NCI-H69 (cell line): Measurements from ENCODE around the gene SNX9.
A peak's percentile ranks its signal among the peaks of the same experiment; 100 is the strongest.
"Not testable (repeated sequence)": the region's sequence is repeated elsewhere in the genome, so short reads cannot be mapped to it uniquely, and the experiment has no call there.

Source experiments
- DNase-seq: peaks from one replicate; lab custom pipeline; 2025; lab: John Stamatoyannopoulos, UW

SNX9 gene

GRCh38 chr6:157831424-157832249 is 8.6 kb downstream of the SNX9 start:
- DNase-seq = peak; percentile 91

- peak; percentile 41 for DNase-seq
These were observed 9.4 kb downstream of the SNX9 start for GRCh38 chr6:157832250-157832967.

GRCh38 chr6:157834549-157834948 is 11.5 kb downstream of the SNX9 start:
- no peak for DNase-seq

- DNase-seq = no peak
These were observed 15.8 kb downstream of the SNX9 start for GRCh38 chr6:157838718-157839430.

GRCh38 chr6:157839606-157840005 is 16.6 kb downstream of the SNX9 start:
- no peak for DNase-seq

- DNase-seq = no peak
These were observed 17.2 kb downstream of the SNX9 start for GRCh38 chr6:157840261-157840660.

GRCh38 chr6:157840776-157841175 is 17.7 kb downstream of the SNX9 start:
- DNase-seq = no peak

- peak; percentile 52 for DNase-seq
These were observed 18.3 kb downstream of the SNX9 start for GRCh38 chr6:157841211-157841840.

- no peak for DNase-seq
These were observed 19.2 kb downstream of the SNX9 start for GRCh38 chr6:157842212-157842611.

- not testable (repeated sequence) for DNase-seq
These were observed 21.1 kb downstream of the SNX9 start for GRCh38 chr6:157844196-157844595.

- DNase-seq = peak; percentile 56
These were observed 22.6 kb downstream of the SNX9 start for GRCh38 chr6:157845493-157846259.

- DNase-seq = peak; percentile 70
These were observed 24.8 kb downstream of the SNX9 start for GRCh38 chr6:157847846-157848245.

GRCh38 chr6:157848693-157849092 is 25.6 kb downstream of the SNX9 start:
- DNase-seq = peak; percentile 43

- DNase-seq = peak; percentile 24
These were observed 26.4 kb downstream of the SNX9 start for GRCh38 chr6:157849288-157850017.

- no peak for DNase-seq
These were observed 27.0 kb downstream of the SNX9 start for GRCh38 chr6:157850030-157850429.

- no peak for DNase-seq
These were observed 30.2 kb downstream of the SNX9 start for GRCh38 chr6:157853018-157853805.

- DNase-seq = no peak
These were observed 31.0 kb downstream of the SNX9 start for GRCh38 chr6:157853902-157854502.

GRCh38 chr6:157855325-157855724 is 32.3 kb downstream of the SNX9 start:
- DNase-seq = no peak

GRCh38 chr6:157855804-157856203 is 32.8 kb downstream of the SNX9 start:
- not testable (repeated sequence) for DNase-seq
